T47D (cell line): Measurements from ENCODE around the gene ARHGAP40.
A peak's percentile ranks its signal among the peaks of the same experiment; 100 is the strongest.
"Not testable (repeated sequence)": the region's sequence is repeated elsewhere in the genome, so short reads cannot be mapped to it uniquely, and the experiment has no call there.

ENCODE experiments used
- DNase-seq, 2 experiments: peaks; one replicate each; pipeline versions ENCODE4 v3.0.0 to v3.0.0-alpha.2; 2011 to 2012; ENCODE audit warnings: low read depth in 1 of 2, low spot score in 1 of 2
- JUND ChIP-seq: IDR thresholded peaks from 2 replicates; pipeline ENCODE4 v1.6.1; 2012; ENCODE audit warnings: low read depth
- in situ Hi-C: cut with HindIII; loops from 2 replicates; pipeline ENCODE4 v1.10.0; 2016; ENCODE audit warnings: low sequenced_read_pairs, low pct_unique_long_range_greater_than_20kb

Gene ARHGAP40

DNA sequence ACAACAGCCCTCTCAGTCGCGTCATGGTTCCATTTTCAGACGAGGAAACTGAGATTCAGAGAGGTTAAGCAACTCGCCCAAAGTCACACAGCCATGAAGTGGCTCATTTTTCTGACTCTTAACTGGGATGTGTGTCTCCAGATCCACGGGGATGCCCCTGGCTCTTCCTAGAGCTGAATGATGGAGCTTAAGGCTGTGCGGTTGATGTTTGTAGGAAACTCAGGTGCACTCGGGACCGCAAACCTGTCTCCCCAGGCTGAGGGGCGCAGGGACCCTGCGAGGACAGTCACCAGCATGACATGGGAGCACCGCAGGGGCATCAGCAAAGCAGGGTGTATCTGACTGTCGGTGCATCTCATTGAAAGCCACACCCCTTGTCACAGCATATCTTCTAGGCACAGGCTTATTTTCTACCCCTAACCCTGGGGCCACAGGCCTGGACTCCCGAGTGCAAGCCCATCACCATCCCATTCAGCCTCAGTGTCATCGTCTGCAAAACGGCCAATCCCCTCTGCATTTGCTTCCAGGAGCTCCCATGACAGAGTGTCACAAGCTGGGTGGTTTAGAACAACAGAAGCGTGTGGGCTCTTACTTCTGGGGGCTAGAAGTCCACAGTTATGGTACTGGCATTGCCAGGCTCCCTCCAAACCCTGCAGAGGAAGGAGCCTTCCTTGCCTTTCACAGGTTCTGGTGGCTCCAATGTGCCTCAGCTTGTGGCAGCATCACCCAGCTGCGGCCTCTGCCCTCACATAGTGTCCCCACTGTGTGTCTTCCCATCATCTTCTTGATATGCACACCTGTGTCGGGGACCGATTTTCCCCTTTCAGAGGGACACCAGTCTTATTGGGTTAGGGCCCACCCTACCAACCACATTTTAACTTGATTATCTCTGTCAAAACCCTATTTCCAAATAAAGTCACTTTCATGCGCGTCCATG, 9.9 kb upstream of the ARHGAP40 start:
- in situ Hi-C loops, result no loop called here
- DNase-seq, result no peak
- no peak for TF ChIP-seq JUND

DNA sequence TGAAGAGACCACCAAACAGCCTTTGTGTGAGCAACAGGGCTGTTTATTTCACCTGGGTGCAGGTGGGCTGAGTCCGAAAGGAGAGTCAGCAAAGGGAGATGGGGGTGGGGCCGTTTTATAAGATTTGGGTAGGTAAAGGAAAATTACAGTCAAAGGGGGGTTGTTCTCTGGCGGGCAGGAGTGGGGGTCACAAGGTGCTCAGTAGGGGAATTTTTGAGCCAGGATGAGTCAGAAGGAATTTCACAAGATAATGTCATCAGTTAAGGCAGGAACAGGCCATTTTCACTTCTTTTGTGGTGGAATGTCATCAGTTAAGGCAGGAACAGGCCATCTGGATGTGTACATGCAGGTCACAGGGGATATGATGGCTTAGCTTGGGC, 9.2 kb upstream of the ARHGAP40 start:
- DNase-seq, in situ Hi-C loops: not testable (repeated sequence)

DNA sequence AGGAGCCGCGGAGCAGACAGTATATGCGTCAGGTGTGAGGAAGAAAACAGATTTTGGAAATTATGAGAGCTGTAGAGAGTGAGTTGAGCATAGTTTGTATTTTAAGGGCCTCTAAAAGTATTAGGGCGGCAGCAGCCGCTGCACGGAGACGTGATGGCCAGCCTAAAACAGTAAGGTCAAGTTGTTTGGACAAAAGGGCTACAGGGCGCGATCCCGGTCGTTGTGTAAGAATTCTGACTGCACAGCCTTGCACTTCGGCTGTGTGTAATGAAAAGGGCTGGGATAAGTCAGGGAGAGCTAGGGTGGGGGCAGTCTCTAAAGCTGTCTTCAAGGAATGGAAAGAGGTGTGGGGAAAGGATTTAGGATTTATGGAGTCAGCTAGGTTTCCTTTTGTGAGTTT, 7.3 kb upstream of the ARHGAP40 start:
- in situ Hi-C loops, DNase-seq: not testable (repeated sequence)

DNA sequence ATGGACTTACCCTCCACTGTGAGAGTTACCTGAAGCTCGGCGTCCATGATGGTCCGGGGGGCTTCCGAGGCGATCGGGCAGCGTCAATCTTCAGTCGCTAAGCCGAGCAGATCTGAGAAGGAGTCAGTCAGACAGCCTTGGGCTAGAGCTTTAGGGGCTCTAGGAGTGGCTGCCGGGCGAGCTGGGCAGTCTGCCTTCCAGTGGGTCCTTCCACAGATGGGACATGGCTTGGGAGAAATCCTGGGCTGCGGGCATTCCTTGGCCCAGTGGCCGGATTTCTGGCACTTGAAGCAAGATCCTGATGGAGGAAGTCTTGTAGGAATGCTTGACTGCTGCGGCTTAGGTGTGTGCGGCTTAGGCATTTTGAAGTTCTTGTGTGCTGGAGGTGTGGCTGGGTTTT, 5.7 kb upstream of the ARHGAP40 start:
- in situ Hi-C loops, result not testable (repeated sequence)

DNA sequence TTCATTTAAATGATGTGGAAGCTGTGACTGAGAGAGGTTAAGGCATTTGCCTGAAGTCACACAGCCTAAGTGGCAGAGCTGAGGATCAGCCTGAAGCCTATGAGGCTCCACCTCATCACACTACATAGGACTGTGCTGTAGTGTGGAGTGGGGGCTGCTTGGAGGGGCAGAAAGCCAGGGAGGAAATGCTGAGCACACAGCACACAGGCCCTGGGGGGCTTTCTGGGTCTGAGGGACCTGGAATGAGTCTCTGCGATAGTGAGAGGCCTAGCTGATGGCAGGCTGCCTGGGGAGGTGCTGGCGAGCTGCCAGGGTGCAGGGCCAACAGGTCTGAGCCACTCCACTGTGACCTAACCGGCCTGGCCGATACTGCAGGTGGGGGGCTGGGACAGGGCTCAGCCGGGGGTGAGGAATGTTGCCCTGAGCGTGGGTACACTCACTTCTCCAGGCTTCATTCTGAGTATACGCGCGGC, 2.2 kb upstream of the ARHGAP40 start:
- in situ Hi-C loops, result no loop called here
- peak; percentile 39 to 93 for DNase-seq
- no peak for TF ChIP-seq JUND

More for the DNA sequence above, 5.7 kb upstream of the ARHGAP40 start:
- DNase-seq, result not testable (repeated sequence)

DNA sequence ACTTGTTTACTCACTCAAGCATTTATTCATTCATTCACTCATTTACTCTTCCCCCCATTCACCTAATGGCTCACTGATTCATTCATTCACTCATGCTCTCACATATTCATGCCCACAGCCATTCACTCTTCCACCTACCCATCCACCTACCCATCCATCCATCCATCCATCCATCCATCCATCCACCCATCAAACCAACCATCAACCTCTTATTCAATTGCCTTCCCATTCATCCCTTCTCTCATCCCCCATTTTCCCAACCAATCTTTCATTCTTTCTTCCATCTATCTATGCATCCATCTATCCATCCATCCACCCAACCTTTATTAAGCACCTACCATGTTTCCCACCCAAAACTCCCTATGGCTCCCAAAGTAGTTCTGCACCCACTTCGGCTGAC, 1.6 kb upstream of the ARHGAP40 start:
- in situ Hi-C loops, result no loop called here
- DNase-seq, result no peak
- TF ChIP-seq JUND, result no peak

DNA sequence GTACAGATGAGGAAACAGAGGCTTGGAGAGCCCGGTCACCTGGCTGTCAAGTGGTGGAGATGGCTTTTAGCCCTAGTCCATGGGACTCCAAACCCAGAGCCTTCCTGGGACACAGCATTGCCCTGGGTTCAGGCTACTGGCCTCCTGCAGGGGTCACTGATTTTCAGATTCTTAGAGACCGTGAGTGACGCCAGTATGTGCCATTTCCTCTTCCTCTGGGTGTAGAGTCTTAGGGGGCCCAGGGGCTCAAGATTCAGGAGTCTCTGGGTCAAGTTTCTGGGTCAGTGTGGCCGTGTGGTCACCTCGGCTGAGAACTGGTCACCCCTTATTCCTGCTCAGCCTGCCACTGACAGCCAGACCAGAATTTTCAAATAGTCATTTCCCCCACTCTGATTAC, 574 bp downstream of the ARHGAP40 start:
- DNase-seq, result peak in 1 of 2 experiments; percentile 55
- in situ Hi-C loops, result no loop called here
- no peak for TF ChIP-seq JUND

DNA sequence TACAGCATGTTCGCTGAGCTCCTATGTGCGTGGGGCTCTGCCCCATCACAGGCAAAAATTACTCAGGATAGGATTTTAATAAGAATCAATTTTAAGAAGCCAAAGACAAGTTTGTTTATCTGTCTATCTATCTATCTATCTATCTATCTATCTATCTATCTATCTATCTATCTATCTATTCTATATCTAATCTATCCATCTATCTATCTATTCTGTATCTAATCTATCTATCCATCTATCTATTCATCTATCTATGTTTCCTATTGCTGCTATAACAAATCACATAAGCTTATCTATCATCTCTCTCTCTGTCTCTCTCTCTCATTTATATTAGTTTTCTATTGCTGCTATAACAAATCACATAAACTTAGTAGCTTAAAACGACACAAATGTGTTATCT, 1.7 kb downstream of the ARHGAP40 start:
- TF ChIP-seq JUND, result no peak
- DNase-seq, result no peak
- in situ Hi-C loops, result no loop called here

DNA sequence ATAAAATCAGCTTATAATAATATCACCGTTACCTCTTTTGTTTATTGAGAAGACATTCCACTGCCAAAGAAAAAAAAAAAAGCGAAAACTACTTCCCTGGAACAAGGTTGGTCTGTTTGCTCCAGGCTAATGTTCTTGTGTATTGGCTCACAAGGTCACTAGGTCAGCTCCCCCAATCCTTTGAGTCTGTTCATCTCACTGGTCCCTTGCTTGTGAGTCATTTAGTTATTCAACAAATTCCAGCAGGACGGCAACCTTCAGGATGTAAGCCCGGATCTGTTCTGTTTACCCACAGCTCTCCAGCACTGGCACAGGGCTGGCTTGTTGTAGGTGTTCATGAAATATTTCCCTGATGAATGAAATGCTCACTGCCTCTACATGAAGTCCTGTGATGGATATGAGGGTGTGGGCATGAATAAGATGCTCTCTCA, 3.3 kb downstream of the ARHGAP40 start:
- peak; percentile 87 for TF ChIP-seq JUND
- in situ Hi-C loops, result no loop called here
- DNase-seq, result peak; percentile 92 to 99

DNA sequence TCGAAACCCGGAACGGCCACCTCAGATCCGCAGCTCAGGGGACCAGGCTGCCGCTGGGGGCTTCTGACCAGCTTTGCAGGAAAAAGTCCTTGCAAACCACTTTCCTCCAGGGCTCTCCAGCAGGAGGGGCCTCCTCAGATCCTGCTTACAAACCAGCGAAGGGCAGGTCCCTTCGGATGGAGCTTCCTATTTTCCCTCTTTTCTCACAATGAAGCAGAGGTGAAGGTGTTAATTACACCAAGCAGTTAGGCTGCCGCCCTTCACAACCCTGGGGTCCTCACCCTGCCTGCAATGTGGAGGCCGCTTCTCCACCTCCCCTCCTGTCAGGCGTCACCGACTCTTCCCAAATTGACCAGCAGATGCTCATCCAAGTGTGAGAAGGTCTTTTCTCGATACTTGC, 5.7 kb downstream of the ARHGAP40 start:
- in situ Hi-C loops, result no loop called here
- DNase-seq, result no peak
- no peak for TF ChIP-seq JUND

DNA sequence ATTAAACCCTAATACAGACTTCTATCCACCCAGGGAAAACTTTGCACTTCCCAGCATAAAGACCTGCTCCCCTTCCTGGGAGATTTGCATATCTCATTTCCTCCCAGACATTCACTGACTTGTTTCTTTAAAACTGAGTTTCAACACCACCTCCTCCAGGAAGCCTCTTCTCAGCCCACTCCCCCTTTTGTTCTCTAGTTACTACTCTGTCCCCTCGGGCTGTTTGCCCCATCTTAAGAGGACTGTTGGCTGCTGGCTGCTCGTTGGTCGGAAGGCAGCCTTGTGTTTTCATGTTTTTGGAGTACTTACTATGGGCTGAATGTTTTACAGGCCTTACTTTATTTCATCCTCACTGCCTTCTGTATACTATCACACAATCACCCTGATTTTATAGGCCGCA, 6.6 kb downstream of the ARHGAP40 start:
- in situ Hi-C loops, result no loop called here
- TF ChIP-seq JUND, result no peak
- DNase-seq, result no peak

DNA sequence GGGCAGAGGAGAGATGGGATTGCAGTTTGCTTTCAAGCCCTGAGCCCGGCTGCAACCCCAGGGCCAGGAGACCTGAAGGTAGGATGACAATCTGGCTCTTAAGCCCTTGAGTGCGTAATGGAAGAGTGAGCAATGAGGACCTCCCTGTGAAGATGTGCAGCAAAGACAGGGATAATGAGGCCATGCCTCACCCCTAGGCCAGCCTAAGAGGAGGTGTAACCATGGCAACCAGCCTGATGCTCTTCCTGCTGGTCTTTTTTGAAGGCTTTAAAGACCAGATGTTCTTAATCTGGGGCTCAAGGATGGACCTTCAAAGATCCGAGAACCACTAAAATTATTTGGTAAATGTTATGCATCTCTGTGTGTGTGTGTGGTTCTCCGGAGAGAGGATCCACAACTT, 8.2 kb downstream of the ARHGAP40 start:
- TF ChIP-seq JUND, result no peak
- in situ Hi-C loops, result no loop called here
- DNase-seq, result no peak

DNA sequence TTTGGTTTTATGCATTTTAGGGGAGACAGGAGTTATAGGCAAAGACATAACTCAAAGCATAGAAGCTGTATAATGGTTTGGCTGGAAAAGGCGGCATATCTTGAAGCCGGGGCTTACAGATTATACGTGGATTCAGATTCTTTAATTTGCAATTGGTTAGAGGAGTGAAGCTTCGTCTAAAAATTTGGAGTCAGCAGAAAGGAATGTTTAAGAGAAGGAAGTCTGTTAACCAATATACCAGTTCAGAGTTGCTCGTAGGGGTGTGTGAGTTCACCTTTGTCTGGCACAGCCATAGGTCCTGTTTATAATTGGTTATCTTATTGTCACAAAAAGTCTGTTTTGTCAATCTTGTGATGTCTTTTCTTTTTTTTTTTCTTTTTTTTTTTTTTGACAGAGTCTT, 8.9 kb downstream of the ARHGAP40 start:
- in situ Hi-C loops, result no loop called here
- peak in 1 of 2 experiments; percentile 53 for DNase-seq
- no peak for TF ChIP-seq JUND
